ENCODE data around the gene RIPOR1.
A peak's percentile ranks its signal among the peaks of the same experiment; 100 is the strongest.

RIPOR1 gene

DNA sequence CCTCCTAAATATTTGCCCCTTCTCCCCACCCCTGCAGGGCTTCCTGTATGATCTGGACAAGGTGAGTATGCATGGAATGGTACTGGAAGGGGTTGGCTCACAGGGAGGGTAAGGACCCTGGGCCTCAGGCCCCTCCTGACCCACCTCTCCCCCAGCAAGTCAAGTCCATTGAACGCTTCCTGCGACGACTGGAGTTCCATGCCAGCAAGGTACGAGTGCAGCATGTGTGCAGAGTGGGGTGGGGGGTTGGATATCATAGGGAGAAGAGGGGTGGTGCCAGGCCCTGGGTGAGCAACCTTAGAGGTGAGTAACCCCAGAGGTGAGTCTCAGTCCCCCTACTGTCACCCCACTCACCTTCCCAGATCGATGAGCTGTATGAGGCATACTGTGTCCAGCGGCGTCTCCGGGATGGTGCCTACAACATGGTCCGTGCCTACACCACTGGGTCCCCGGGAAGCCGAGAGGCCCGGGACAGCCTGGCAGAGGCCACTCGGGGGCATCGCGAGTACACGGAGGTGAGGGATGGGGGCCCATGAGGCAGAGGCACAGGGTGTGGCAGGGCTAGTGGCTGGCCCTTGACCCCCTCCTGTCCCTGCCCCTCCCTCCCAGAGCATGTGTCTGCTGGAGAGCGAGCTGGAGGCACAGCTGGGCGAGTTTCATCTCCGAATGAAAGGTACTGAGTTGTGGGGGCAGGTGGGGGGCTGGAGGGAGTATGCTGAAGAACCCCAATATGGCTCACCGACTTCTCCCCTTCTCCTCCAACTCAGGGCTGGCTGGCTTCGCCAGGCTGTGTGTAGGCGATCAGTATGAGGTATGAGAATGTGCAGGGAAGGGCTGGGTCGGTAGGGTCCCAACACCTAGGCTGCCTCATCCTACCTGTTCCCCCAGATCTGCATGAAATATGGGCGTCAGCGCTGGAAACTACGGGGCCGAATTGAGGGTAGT is 11.3 kb downstream of the RIPOR1 start:
- no peak for DNase-seq (ENCODE audit: low read depth)

GRCh38 chr16:67540756-67541155 is 12.1 kb downstream of the RIPOR1 start:
- DNase-seq (ENCODE audit: low read depth): no peak

DNA sequence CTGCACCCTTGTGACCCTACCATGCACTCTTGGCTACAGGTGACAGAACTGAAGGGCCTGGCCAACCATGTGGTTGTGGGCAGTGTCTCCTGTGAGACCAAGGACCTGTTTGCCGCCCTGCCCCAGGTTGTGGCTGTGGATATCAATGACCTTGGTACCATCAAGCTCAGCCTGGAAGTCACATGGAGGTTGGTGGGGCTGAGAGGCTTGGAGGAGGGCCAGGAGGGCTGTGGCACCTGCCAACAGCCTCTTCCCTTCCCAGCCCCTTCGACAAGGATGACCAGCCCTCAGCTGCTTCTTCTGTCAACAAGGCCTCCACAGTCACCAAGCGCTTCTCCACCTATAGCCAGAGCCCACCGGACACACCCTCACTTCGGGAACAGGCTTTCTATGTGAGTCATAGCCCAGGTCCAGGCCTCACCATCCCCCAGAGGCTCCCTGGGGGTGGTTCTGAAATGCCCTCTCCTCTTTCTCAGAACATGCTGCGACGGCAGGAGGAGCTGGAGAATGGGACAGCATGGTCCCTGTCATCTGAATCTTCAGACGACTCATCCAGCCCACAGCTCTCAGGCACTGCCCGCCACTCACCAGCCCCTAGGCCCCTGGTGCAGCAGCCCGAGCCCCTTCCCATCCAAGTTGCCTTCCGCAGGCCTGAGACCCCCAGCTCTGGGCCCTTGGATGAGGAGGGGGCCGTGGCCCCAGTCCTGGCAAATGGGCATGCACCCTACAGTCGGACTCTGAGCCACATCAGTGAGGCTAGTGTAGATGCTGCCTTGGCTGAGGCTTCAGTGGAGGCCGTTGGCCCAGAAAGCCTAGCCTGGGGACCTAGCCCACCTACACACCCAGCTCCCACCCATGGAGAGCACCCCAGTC is 13.0 kb downstream of the RIPOR1 start:
- no peak for DNase-seq (ENCODE audit: low read depth)

- DNase-seq (ENCODE audit: low read depth): peak; percentile 59
These were observed 13.8 kb downstream of the RIPOR1 start for GRCh38 chr16:67542464-67542863.

- no peak for DNase-seq (ENCODE audit: low read depth)
These were observed 14.4 kb downstream of the RIPOR1 start for GRCh38 chr16:67543036-67543435.

DNA sequence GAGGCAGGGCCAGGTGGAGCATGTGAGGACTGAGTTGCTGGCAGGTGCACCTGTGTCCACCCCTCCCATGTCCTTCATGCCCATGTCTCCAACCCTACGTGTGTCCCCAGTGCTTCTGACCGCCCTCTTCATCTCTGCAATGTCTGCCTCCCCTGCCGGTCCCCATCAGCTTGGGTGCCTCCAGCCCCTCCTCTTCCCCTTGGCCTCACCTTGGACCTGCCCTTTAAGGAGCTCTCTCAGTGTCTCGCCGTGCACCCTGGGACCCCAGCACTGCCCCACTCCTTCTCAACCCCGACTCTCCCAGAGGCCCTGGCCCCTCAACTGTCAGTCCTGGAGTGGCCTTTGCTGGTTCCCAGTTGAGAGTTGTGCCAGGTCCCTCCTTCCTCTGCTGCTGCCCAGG is 15.0 kb downstream of the RIPOR1 start:
- DNase-seq (ENCODE audit: low read depth): no peak

- no peak for DNase-seq (ENCODE audit: low read depth)
These were observed 15.8 kb downstream of the RIPOR1 start for GRCh38 chr16:67544329-67544841.

DNA sequence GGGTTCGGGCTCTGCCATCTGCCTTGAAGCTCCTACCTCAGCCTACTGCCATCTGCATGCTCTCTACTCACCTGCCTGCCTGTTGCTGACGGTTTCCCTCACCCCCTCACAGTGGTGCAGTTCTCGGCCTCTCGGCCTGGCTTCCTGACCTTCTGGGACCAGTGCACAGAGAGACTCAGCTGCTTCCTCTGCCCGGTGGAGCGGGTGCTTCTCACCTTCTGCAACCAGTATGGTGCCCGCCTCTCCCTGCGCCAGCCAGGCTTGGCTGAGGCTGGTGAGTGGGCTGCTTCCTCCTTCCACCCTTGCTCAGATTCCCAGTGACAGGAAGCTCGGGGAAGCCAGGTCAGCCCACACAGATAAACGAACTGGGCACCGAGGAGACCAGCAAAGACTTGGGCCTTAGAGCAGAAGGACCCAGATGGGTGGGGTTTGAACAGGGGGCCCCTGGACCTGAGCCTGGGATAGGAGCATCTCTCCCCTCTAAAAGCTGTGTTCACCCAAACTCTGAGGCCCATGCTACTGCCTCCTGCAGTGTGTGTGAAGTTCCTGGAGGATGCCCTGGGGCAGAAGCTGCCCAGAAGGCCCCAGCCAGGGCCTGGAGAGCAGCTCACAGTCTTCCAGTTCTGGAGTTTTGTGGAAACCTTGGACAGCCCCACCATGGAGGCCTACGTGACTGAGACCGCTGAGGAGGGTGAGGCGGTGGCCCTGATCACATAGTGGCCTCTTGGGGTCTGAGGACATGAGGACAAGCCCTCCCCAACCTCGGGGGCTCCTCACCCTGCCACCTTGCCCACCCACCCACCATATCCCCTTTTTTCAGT is 16.4 kb downstream of the RIPOR1 start:
- no peak for DNase-seq (ENCODE audit: low read depth)

- DNase-seq (ENCODE audit: low read depth): no peak
These were observed 17.0 kb downstream of the RIPOR1 start for GRCh38 chr16:67545665-67546024.

DNA sequence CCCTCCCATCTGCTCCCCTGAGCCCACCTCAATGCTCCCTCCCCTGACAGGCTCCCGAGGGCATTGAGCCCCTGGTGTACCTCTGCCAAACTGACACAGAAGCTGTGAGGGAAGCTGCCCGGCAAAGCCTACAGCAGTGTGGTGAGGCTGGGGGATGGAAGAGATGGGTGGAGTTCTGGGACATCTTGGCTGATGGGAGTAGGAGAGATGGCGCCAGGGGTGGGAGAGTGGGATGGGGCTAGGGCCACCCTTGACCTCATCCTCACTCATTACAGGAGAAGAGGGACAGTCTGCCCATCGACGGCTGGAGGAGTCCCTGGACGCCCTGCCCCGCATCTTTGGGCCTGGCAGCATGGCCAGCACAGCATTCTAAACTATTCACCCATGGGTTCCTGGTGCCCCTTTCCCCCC is 17.5 kb downstream of the RIPOR1 start:
- DNase-seq (ENCODE audit: low read depth): no peak

DNA sequence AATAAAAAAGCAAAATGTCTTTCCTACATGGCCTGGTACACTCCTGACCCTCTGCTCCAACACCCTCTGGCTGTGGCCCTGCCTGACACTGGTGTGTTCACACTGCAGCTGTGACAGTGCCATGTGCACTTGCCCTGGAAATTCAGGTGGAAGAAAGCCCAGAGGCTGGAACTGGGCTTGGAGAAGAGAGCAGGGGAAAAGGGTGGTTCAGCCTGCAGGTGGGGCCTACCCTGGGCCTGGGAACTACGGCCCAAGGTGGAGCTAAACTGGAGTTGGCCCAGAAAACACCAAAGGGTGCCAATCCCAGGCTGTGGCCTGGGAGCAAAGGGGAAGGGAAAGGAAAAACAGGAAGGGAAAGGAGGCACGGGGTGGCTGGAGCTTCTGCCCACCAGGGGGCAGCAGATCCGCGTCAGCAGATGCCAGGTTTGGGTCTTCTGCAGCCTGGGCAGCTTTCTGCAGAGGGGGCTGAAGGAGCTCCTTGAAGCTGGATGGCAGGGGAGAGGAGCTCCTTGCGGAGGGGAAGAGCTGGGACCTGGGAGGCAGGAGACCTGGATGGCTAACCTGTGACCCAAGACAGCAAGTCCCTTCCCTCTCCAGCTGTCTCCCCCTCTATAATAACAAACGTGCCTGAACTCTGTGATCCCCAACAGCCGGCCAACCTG is 18.3 kb downstream of the RIPOR1 start:
- DNase-seq (ENCODE audit: low read depth): no peak

DNA sequence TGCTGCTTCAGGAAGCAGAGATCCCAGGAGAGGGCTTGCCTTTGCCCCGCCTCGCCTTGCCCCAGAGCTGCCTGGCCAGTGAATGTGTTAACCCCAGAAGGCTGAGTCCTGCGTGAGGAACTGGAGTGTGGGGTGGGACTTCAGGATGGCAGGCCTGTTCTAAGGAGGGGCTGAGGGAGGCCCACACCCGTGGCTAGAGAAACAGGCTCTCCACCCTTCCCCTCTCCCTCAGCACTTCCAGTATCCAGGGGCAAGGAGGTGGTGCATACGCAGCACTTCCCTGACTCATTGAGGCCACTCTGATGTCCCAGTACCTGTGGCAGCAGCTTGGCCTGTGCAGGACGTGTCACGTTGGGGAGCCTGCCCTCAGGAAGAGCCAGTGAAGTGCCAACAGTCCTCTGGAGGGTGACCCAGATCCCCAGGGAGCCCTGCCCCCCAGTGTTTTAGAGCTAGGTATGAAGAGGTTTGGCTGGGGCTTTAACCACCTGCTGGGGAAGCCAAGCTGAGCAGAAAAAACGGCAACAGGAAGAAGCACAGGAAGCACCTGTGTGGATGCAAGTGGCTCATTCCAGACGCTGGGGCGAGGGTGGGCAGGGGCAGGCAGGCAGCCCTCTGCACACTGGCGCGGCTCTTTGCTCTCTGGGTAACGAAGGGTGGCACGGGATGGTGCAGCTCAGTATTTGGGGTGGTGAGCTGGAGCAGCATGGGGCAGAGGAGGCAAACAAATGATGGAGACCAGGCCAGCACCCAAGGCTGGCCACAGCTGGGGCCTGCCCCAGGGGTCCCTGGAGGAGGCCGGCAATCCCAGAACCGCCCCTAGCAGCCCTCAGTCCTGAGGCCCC is 19.0 kb downstream of the RIPOR1 start:
- no peak for DNase-seq (ENCODE audit: low read depth)

DNA sequence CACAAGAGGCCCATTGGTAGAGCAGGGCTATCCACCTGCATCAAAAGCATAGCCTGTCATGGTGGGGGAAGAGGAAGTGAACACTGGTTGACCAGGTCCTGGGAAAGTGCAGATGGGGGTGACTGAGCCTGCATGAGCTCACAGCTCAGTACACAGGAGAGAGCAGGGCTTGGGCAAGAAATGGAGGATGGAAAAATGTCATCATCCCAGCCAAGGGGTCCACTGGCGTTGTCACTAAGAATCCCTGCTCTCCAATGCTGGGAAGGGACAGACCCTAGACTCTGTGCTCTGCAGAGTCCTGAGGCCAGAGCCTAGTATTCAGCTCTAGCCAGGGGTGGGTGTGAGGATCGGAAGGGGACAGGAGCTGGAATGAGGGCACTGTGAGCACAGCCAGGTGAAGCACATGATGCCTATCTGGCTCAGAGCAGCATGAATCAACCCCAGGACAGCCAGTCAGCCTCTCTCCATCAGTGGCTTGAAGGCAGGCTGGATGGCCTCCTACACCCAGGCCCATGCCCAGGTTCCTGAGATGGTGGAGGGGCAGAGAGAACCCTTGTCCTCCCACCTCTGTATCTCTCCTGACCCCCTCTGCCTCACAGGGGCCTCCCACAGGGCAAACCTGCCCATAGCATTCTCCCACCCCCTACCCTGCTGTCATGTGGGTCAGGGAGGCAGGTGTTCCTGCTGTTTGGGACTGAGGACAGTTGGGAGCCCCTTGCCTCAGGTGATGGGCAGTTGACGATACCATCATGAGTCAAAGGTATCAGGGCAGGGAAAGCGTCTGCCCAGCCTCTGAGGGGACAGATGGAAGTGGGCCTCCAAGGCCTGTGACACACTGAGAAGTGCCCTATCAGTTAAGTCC is 19.9 kb downstream of the RIPOR1 start:
- DNase-seq (ENCODE audit: low read depth): no peak

DNA sequence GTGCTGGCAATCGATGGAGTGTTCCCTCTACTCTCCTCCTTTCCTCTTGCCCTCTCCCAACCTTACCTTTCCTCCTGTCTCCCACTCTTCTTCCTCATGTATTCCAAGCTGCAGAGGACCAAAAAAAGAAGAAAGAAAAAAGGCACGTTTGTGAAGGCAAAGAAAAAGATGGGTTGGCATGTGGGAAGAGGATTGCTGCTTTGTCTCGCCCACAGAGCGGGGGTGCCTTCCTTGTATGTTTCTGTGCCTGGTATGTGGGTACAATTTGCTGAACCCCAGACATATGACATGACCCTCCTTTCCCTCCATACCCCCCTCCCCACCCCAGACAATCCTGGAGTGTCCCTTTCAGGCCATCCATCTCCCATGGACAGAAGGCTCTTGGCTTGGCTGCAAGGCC is 20.6 kb downstream of the RIPOR1 start:
- DNase-seq (ENCODE audit: low read depth): no peak

- DNase-seq (ENCODE audit: low read depth): no peak
These were observed 21.3 kb downstream of the RIPOR1 start for GRCh38 chr16:67549936-67550335.

- no peak for DNase-seq (ENCODE audit: low read depth)
These were observed 22.5 kb downstream of the RIPOR1 start for GRCh38 chr16:67551091-67551490.

DNA sequence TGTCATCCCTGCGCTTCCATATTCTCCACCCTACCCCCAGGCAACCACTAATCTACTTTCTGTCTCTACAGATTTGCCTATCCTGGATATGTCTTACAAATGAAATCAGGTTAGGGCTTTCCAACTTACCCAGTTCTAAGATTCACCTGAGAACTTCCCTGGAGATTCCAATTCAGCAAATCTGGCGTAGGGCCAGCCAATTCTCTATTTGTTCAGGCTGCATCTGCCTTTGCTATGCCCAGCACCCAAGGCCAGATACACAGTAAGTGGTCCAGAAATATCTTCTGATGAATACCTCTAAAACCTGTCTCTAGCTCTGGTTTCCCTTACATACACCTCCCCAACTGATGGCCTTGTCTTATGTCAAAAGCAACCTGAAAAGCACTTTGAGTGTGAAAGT is 23.3 kb downstream of the RIPOR1 start:
- no peak for DNase-seq (ENCODE audit: low read depth)

DNA sequence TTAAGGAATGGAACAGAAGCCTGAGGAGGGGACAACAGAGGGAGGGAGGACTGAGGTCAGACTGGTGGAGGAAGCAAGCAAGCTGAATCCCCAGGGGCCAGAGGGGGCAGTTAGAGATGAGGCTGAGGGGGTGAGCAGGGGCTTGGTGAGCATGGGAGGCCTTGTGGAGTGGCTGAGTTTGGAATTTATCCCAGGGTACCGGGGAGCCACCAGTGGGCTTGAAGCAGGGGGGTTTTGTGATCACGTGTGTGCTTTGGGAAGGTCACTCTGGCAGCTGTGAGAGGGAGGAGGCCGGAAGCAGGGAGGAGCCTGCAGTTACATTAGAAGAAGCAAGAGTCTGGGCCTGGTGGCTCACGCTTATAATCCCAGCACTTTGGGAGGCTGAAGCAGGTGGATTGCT is 23.8 kb downstream of the RIPOR1 start:
- no peak for DNase-seq (ENCODE audit: low read depth)

DNA sequence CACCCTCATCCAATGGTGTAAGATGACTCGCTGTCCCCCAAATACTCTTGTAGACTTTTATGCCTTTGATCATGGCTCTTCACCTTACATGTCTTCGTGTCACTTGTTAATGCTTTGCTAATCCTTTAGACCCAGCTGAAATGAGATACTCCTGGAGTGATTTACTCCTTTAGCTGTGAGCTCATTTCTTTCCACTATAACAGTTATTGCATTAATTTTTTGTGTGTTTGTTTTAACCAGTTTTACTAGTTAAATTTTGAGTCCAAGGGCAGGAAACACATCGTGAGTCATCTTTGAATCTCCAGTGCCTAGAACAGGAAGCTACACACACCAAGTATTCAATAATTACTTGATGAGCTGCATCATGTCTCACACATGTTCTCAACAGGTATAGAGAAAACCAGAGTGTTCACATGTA is 27.2 kb downstream of the RIPOR1 start:
- no peak for DNase-seq (ENCODE audit: low read depth)

DNA sequence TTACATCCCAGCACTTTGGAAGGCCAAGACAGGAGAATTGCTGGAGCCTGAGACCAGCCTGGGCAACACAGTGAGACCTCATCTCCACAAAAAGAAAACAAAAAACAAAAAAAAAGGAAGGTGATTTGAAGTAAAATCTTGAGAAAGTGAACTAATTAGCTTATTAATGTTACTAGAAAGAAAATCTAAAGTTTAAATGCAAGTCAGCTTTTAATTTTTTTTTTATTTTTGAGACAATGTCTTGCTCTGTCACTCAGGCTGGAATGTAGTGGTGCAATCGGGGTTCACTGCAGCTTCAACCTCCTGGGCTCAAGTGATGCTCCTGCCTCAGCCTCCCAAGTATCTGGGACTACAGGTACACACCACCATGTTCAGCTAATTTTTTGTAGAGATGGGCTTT is 30.2 kb downstream of the RIPOR1 start:
- no peak for DNase-seq (ENCODE audit: low read depth)
